HepG2 (cell line): ENCODE results near the gene CIB1. TPM values are rescaled to one million over a fixed set of nuclear protein-coding genes. Genes with fewer than 3 reads are reported as not detected.

Source experiments
- AKAP8 ChIP-seq: sonication (generic); formaldehyde crosslinking; IDR thresholded peaks from 2 replicates; pipeline ENCODE4 v1.5.1; 2020; ENCODE audit warnings: mild to moderate bottlenecking, missing genetic modification reagents
- BORCS8-MEF2B ChIP-seq: sonication (generic); formaldehyde crosslinking; IDR thresholded peaks from 2 replicates; pipeline ENCODE4 v1.8.0; 2022; ENCODE audit warnings: mild to moderate bottlenecking, missing genetic modification reagents
- CENPBD1 ChIP-seq: sonication (generic); formaldehyde crosslinking; IDR thresholded peaks from 2 replicates; pipeline ENCODE4 v1.8.0; 2022; ENCODE audit warnings: missing genetic modification reagents, low read depth, mild to moderate bottlenecking, borderline replicate concordance
- CTCF ChIP-seq: sonication (generic); formaldehyde crosslinking; IDR thresholded peaks from 2 replicates; pipeline ENCODE4 v1.5.0; 2020; ENCODE audit warnings: mild to moderate bottlenecking, missing genetic modification reagents, moderate library complexity
- E2F5 ChIP-seq: sonication (generic); formaldehyde crosslinking; conservative IDR thresholded peaks from 2 replicates; pipeline ENCODE4 v1.4.0; 2020; ENCODE audit warnings: missing genetic modification reagents
- GATAD2A ChIP-seq: IDR thresholded peaks from 2 replicates; pipeline ENCODE4 v1.6.1; 2016
- PHF20 ChIP-seq: sonication (generic); formaldehyde crosslinking; IDR thresholded peaks from 2 replicates; pipeline ENCODE4 v1.5.0; 2020; ENCODE audit warnings: mild to moderate bottlenecking, missing genetic modification reagents
- RNF219 ChIP-seq: sonication (generic); formaldehyde crosslinking; IDR thresholded peaks from 2 replicates; pipeline ENCODE4 v1.5.0; 2020; ENCODE audit warnings: mild to moderate bottlenecking, missing genetic modification reagents
- RORA ChIP-seq: sonication (generic); formaldehyde crosslinking; IDR thresholded peaks from 2 replicates; pipeline ENCODE4 v1.5.0; 2020; ENCODE audit warnings: mild to moderate bottlenecking, missing genetic modification reagents, moderate library complexity
- SIN3B ChIP-seq: fragments of 150-350 bp; IDR thresholded peaks from 2 replicates; pipeline ENCODE4 v1.6.1; 2014; ENCODE audit warnings: low read length
- SRY ChIP-seq: sonication (generic); formaldehyde crosslinking; IDR thresholded peaks from 2 replicates; pipeline ENCODE4 v1.8.0; 2022; ENCODE audit warnings: mild to moderate bottlenecking, missing genetic modification reagents
- TFE3 ChIP-seq: IDR thresholded peaks from 2 replicates; pipeline ENCODE4 v1.6.1; 2016
- THAP9 ChIP-seq: sonication (generic); formaldehyde crosslinking; IDR thresholded peaks from 2 replicates; pipeline ENCODE4; 2020; ENCODE audit warnings: missing genetic modification reagents, mild to moderate bottlenecking, borderline replicate concordance
- ZFP37 ChIP-seq: sonication (generic); formaldehyde crosslinking; IDR thresholded peaks from 2 replicates; pipeline ENCODE4 v1.4.0; 2020; ENCODE audit warnings: missing genetic modification reagents, borderline replicate concordance
- ZNF101 ChIP-seq: sonication (generic); formaldehyde crosslinking; IDR thresholded peaks from 2 replicates; pipeline ENCODE4 v1.4.0; 2020; ENCODE audit warnings: mild to moderate bottlenecking, low read depth, missing genetic modification reagents, borderline replicate concordance
- ZNF224 ChIP-seq: sonication (generic); formaldehyde crosslinking; IDR thresholded peaks from 2 replicates; pipeline ENCODE4 v1.5.0; 2020; ENCODE audit warnings: mild to moderate bottlenecking, missing genetic modification reagents
- ZNF451 ChIP-seq: sonication (generic); formaldehyde crosslinking; IDR thresholded peaks from 2 replicates; pipeline ENCODE4 v1.5.0; 2020; ENCODE audit warnings: mild to moderate bottlenecking, missing genetic modification reagents
- ZNF580 ChIP-seq: IDR thresholded peaks from 2 replicates; pipeline ENCODE4 v1.6.1; 2016; ENCODE audit warnings: low read depth, borderline replicate concordance
- ZSCAN31 ChIP-seq: sonication (generic); formaldehyde crosslinking; IDR thresholded peaks from 2 replicates; pipeline ENCODE4 v1.5.0; 2020; ENCODE audit warnings: low read depth, mild to moderate bottlenecking, missing genetic modification reagents
- polyA plus RNA-seq, 8 experiments: library from polyadenylated mRNA; depleted of rRNA in 3 of 8; stranded (reverse) in 7 of 8; unstranded in 1 of 8; fragments of >200 nt; fragmentation: Illumina TruSeq in 4 of 8; extraction: Trizol in 4 of 8; gene quantifications; 2 replicates each; pipeline versions ENCODE4 v1.2.1 to v1.2.3, GENCODE V29; 2011 to 2016; ENCODE audit warnings: low read depth in 4 of 8, missing spikeins in 1 of 8, mixed read lengths in 1 of 8; ENCODE audit not compliant: insufficient read depth in 1 of 8
- total RNA-seq, 5 experiments: library from RNA; depleted of rRNA; stranded (reverse); fragments of >200 nt; fragmentation: Illumina TruSeq; extraction: Trizol; gene quantifications; 2 replicates each; pipeline ENCODE4 v1.2.3, GENCODE V29; 2016; ENCODE audit warnings: low read depth in 1 of 5

Gene CIB1
- total and polyA plus RNA-seq, 2 of the 13 experiments (the other 11 are each of a cell fraction or from before 2014, with no cell fraction given): 38.7 to 72.7 TPM

- TF ChIP-seq ZNF101 (CRISPR knock-in tag) (no peak), ZFP37 (no peak), ZSCAN31 (CRISPR knock-in tag) (peak; percentile 47; the same call in 1 of the 2 replicates), SIN3B (no peak), ZNF580 (CRISPR knock-in tag) (no peak), AKAP8 (CRISPR knock-in tag) (peak; percentile 86; the same call in 1 of the 2 replicates), PHF20 (CRISPR knock-in tag) (peak; percentile 18; the same call in 1 of the 2 replicates), THAP9 (CRISPR knock-in tag) (no peak), BORCS8-MEF2B (CRISPR knock-in tag) (peak; percentile 71), RORA (no peak), TFE3 (no peak), SRY (CRISPR knock-in tag) (no peak), ZNF224 (CRISPR knock-in tag) (no peak), E2F5 (CRISPR knock-in tag) (no peak), RNF219 (CRISPR knock-in tag) (no peak), CENPBD1 (CRISPR knock-in tag) (no peak; the same call in 1 of the 2 replicates), GATAD2A (CRISPR knock-in tag) (no peak), ZNF451 (CRISPR knock-in tag) (no peak), CTCF (CRISPR knock-in tag) (no peak)
These were observed 32.4 kb downstream of the CIB1 start, which contains the start of gene SEMA4B (continued) for GRCh38 chr15:90201130-90201943.
